Measurements from ENCODE around the gene SUN1. TPM values are rescaled to one million over a fixed set of nuclear protein-coding genes. Genes with fewer than 3 reads are reported as not detected.

The SUN1 gene
- total and polyA plus RNA-seq, 2 experiments from 2014 or later: 72.3 to 109 TPM

DNA sequence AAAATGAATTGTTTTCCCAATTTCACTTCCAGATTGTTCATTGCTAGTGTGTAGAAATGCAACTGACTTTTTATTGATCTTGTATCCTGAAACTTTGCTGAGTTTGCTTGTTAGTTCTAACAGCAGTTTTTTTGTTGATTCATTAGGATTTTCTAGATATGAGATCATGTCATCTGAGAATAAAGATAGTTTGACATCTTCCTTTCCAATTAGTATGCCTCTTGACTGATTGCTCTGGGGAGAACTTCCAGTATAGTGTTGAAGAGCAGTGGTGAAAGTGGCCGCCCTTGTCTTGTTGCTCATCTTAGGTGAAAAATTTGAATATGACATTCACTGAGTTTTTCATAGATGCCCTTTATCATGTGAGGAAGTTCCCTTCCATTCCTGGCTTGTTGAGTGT is 11.9 kb upstream of the SUN1 start:
- H3K9me3 ChIP-seq (ENCODE audit: low read depth): no peaks in the 10 kb centered on the region
- DNase-seq (ENCODE audit: low spot score): no peak
- 96% methylated on average over 1 of the region's 1 CpG for WGBS (ENCODE audit: low lambda C conversion rate, missing lambda C conversion rate)
- H3K36me3 ChIP-seq (replicated peaks; ENCODE audit: insufficient read depth, low read depth): no peaks in the 10 kb centered on the region
- no peaks in the 10 kb centered on the region for H3K4me1 ChIP-seq (ENCODE audit: insufficient read depth)
- no peak overlapping the region for H3K4me2 ChIP-seq
- H4K20me1 ChIP-seq (ENCODE audit: insufficient read depth, poor library complexity, severe bottlenecking): peaks cover 64% of the 10 kb centered on the region
- no peak overlapping the region for H3K4me3 ChIP-seq
- H3K79me2 ChIP-seq: peaks cover 86% of the 10 kb centered on the region
- H3K27ac ChIP-seq: no peak overlapping the region
- no peak for TF ChIP-seq EZH2 (IDR thresholded peaks at IDR 0.05; ENCODE audit: borderline replicate concordance)
- no peak for TF ChIP-seq EZH2phosphoT487 (IDR thresholded peaks at IDR 0.05; ENCODE audit: low read depth, severe bottlenecking, unreplicated experiment)
- TF ChIP-seq, protein P1, sequence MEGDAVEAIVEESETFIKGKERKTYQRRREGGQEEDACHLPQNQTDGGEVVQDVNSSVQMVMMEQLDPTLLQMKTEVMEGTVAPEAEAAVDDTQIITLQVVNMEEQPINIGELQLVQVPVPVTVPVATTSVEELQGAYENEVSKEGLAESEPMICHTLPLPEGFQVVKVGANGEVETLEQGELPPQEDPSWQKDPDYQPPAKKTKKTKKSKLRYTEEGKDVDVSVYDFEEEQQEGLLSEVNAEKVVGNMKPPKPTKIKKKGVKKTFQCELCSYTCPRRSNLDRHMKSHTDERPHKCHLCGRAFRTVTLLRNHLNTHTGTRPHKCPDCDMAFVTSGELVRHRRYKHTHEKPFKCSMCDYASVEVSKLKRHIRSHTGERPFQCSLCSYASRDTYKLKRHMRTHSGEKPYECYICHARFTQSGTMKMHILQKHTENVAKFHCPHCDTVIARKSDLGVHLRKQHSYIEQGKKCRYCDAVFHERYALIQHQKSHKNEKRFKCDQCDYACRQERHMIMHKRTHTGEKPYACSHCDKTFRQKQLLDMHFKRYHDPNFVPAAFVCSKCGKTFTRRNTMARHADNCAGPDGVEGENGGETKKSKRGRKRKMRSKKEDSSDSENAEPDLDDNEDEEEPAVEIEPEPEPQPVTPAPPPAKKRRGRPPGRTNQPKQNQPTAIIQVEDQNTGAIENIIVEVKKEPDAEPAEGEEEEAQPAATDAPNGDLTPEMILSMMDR (IDR thresholded peaks at IDR 0.05; ENCODE audit: poor library complexity): no peak
- no peak overlapping the region for H2AFZ ChIP-seq
- H3K9me2 ChIP-seq (replicated peaks; ENCODE audit: insufficient read depth): no peaks in the 10 kb centered on the region
- no peaks in the 10 kb centered on the region for H3K27me3 ChIP-seq

DNA sequence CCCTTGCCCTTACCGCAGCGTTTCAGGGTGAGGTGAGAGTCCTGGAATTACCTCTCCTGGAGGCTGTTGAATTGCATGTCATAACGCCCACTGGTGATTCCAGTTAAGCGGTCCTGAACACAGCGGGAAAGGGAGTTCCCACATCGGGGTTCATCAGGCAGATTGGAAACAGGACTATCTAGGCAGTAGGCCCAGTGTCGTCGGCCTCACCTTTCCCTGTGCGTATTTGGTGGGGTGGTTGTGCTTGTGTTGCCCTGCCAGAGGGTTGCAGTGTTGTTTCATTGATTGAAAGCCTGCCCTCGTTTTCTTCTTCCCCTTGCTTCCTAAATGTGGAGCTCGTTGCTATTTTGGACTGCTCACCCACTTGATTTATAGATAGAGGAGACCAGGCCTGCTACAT is 10.6 kb upstream of the SUN1 start:
- H3K27ac ChIP-seq: no peak overlapping the region
- no peak overlapping the region for H3K4me2 ChIP-seq
- no peaks in the 10 kb centered on the region for H3K9me3 ChIP-seq (ENCODE audit: low read depth)
- DNase-seq (ENCODE audit: low spot score): no peak
- TF ChIP-seq, protein P1 (IDR thresholded peaks at IDR 0.05; ENCODE audit: poor library complexity): no peak
- TF ChIP-seq EZH2 (IDR thresholded peaks at IDR 0.05; ENCODE audit: borderline replicate concordance) (no peak), EZH2phosphoT487 (IDR thresholded peaks at IDR 0.05; ENCODE audit: low read depth, severe bottlenecking, unreplicated experiment) (no peak)
- no peaks in the 10 kb centered on the region for H3K4me1 ChIP-seq (ENCODE audit: insufficient read depth)
- no peaks in the 10 kb centered on the region for H3K9me2 ChIP-seq (replicated peaks; ENCODE audit: insufficient read depth)
- no peaks in the 10 kb centered on the region for H3K36me3 ChIP-seq (replicated peaks; ENCODE audit: insufficient read depth, low read depth)
- 84% methylated on average over 11 of the region's 11 CpGs for WGBS (ENCODE audit: low lambda C conversion rate, missing lambda C conversion rate)
- H3K4me3 ChIP-seq: no peak overlapping the region
- peaks cover 74% of the 10 kb centered on the region for H4K20me1 ChIP-seq (ENCODE audit: insufficient read depth, poor library complexity, severe bottlenecking)
- peaks cover 100% of the 10 kb centered on the region for H3K79me2 ChIP-seq
- H3K27me3 ChIP-seq: no peaks in the 10 kb centered on the region
- H2AFZ ChIP-seq: no peak overlapping the region

DNA sequence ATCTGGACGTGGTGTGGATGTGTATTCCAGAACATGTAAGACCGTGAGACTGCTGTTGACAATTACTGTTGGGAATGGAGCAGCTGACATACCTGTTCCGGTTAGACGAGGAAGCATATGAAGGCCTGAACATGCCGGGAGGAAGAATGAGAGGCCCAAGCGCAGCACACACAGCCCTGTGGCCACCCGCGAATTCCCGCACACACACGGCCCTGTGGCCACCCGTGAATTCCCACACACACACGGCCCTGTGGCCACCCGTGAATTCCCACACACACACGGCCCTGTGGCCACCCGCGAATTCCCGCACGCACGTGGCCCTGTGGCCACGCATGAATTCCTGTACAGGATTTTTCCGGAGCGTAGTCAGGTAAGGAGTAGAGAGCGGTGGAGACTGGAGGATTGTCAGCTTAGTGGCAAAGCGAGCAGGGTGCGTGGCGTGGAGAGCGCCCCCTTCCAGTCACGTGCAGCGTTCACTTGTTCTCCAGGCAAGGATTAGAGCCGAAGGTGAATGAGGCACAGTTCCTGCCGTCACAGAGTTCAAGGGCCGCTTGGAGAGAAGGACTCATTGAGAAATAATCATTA is 9.5 kb upstream of the SUN1 start:
- no peak overlapping the region for H2AFZ ChIP-seq
- no peak overlapping the region for H3K27ac ChIP-seq
- no peak for DNase-seq (ENCODE audit: low spot score)
- peaks cover 70% of the 10 kb centered on the region for H4K20me1 ChIP-seq (ENCODE audit: insufficient read depth, poor library complexity, severe bottlenecking)
- H3K4me2 ChIP-seq: no peak overlapping the region
- peaks cover 100% of the 10 kb centered on the region for H3K79me2 ChIP-seq
- no peaks in the 10 kb centered on the region for H3K36me3 ChIP-seq (replicated peaks; ENCODE audit: insufficient read depth, low read depth)
- no peak overlapping the region for H3K4me3 ChIP-seq
- H3K27me3 ChIP-seq: no peaks in the 10 kb centered on the region
- TF ChIP-seq EZH2 (IDR thresholded peaks at IDR 0.05; ENCODE audit: borderline replicate concordance) (no peak), EZH2phosphoT487 (IDR thresholded peaks at IDR 0.05; ENCODE audit: low read depth, severe bottlenecking, unreplicated experiment) (no peak)
- TF ChIP-seq, protein P1 (IDR thresholded peaks at IDR 0.05; ENCODE audit: poor library complexity): no peak
- 91% methylated on average over 32 of the region's 32 CpGs for WGBS (ENCODE audit: low lambda C conversion rate, missing lambda C conversion rate)
- H3K4me1 ChIP-seq (ENCODE audit: insufficient read depth): no peaks in the 10 kb centered on the region
- H3K9me3 ChIP-seq (ENCODE audit: low read depth): no peaks in the 10 kb centered on the region
- H3K9me2 ChIP-seq (replicated peaks; ENCODE audit: insufficient read depth): no peaks in the 10 kb centered on the region
